Renal pelvis (tissue), 4 donors: ENCODE measurements around the gene TULP4. TPM values are rescaled to one million over a fixed set of nuclear protein-coding genes. Genes with fewer than 3 reads are reported as not detected.
"Not testable (repeated sequence)": the region's sequence is repeated elsewhere in the genome, so short reads cannot be mapped to it uniquely, and the experiment has no call there.

Experiments
- DNase-seq: peaks from one replicate; pipeline ENCODE4 v3.0.0-alpha.2; 2013
- polyA plus RNA-seq, 3 donors: library from polyadenylated mRNA; unstranded; fragments of 120-200 nt; gene quantifications; one replicate each; pipeline ENCODE4 v1.2.1, GENCODE V29; 2013; ENCODE audit not compliant: insufficient read length in 3 of 3

TULP4 gene
- polyA plus RNA-seq, 3 donors: 17.6 to 24.8 (median 23.2) TPM

GRCh38 chr6:158387578-158387977, 75.3 kb downstream of the TULP4 start:
- DNase-seq: no peak

- DNase-seq: no peak
Measured at GRCh38 chr6:158388727-158389126, 76.5 kb downstream of the TULP4 start.

GRCh38 chr6:158389193-158389919, 77.1 kb downstream of the TULP4 start:
- DNase-seq: no peak

GRCh38 chr6:158391276-158391675, 79.0 kb downstream of the TULP4 start:
- no peak for DNase-seq

GRCh38 chr6:158391977-158392376, 79.7 kb downstream of the TULP4 start:
- DNase-seq: not testable (repeated sequence)

GRCh38 chr6:158396136-158396535, 83.9 kb downstream of the TULP4 start:
- DNase-seq: no peak

- DNase-seq: no peak
Measured at GRCh38 chr6:158397578-158397977, 85.3 kb downstream of the TULP4 start.

GRCh38 chr6:158398252-158399024, 86.2 kb downstream of the TULP4 start:
- no peak for DNase-seq

GRCh38 chr6:158399040-158399700, 86.9 kb downstream of the TULP4 start:
- DNase-seq: no peak

GRCh38 chr6:158402184-158402583, 89.9 kb downstream of the TULP4 start:
- DNase-seq: no peak

- DNase-seq: not testable (repeated sequence)
Measured at GRCh38 chr6:158405321-158405831, 93.1 kb downstream of the TULP4 start.

- DNase-seq: no peak
Measured at GRCh38 chr6:158405933-158406332, 93.7 kb downstream of the TULP4 start.

GRCh38 chr6:158406736-158407135, 94.5 kb downstream of the TULP4 start:
- DNase-seq: no peak

- DNase-seq: no peak
Measured at GRCh38 chr6:158408013-158408412, 95.7 kb downstream of the TULP4 start.

- DNase-seq: no peak
Measured at GRCh38 chr6:158408552-158409130, 96.4 kb downstream of the TULP4 start.

- peak; percentile 19 for DNase-seq
Measured at GRCh38 chr6:158409451-158409850, 97.2 kb downstream of the TULP4 start.

GRCh38 chr6:158410784-158411183, 98.5 kb downstream of the TULP4 start:
- no peak for DNase-seq

- no peak for DNase-seq
Measured at GRCh38 chr6:158411998-158412397, 99.7 kb downstream of the TULP4 start.

GRCh38 chr6:158413028-158413427, 100.8 kb downstream of the TULP4 start:
- no peak for DNase-seq

GRCh38 chr6:158413814-158414565, 101.7 kb downstream of the TULP4 start:
- no peak for DNase-seq

GRCh38 chr6:158414851-158415262, 102.6 kb downstream of the TULP4 start:
- no peak for DNase-seq
